ENCODE data around the gene ZNF566.

The ZNF566 gene

GRCh38 chr19:36420961-36421748 is 68.2 kb downstream of the ZNF566 start:
- H3K79me2 ChIP-seq (ENCODE audit: insufficient read depth, low read depth), result no peaks in the 10 kb centered on the region
- H3K27ac ChIP-seq, result no peak overlapping the region

GRCh38 chr19:36418287-36419001 is 70.9 kb downstream of the ZNF566 start, which contains the start of gene ZFP82:
TSS of gene ZFP82 (minus strand) at chr19:36418644. CDS start at chr19:36409789, 8,855 bp downstream.
- H3K27me3 ChIP-seq (ENCODE audit: insufficient read depth, low read depth), result no peaks in the 10 kb centered on the region
- no peak within 1 kb of the TSS for H3K27ac ChIP-seq
- H4K20me1 ChIP-seq (ENCODE audit: insufficient read depth), result no peaks in the 10 kb centered on the region
- TF ChIP-seq, protein P1, sequence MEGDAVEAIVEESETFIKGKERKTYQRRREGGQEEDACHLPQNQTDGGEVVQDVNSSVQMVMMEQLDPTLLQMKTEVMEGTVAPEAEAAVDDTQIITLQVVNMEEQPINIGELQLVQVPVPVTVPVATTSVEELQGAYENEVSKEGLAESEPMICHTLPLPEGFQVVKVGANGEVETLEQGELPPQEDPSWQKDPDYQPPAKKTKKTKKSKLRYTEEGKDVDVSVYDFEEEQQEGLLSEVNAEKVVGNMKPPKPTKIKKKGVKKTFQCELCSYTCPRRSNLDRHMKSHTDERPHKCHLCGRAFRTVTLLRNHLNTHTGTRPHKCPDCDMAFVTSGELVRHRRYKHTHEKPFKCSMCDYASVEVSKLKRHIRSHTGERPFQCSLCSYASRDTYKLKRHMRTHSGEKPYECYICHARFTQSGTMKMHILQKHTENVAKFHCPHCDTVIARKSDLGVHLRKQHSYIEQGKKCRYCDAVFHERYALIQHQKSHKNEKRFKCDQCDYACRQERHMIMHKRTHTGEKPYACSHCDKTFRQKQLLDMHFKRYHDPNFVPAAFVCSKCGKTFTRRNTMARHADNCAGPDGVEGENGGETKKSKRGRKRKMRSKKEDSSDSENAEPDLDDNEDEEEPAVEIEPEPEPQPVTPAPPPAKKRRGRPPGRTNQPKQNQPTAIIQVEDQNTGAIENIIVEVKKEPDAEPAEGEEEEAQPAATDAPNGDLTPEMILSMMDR (conservative IDR thresholded peaks at IDR 0.05; ENCODE audit: low read depth, low read length), result no peak
- no peaks in the 10 kb centered on the region for H3K36me3 ChIP-seq (ENCODE audit: insufficient read depth)
- no peak within 1 kb of the TSS for H3K4me3 ChIP-seq (IDR thresholded peaks at IDR 0.05; ENCODE audit: insufficient read depth, low read depth, low read length)
- no peaks in the 10 kb centered on the region for H3K4me1 ChIP-seq (ENCODE audit: low read depth, poor library complexity, severe bottlenecking)
- no peak within 1 kb of the TSS for H2AFZ ChIP-seq (ENCODE audit: low read depth)
- H3K79me2 ChIP-seq (ENCODE audit: insufficient read depth, low read depth), result no peaks in the 10 kb centered on the region
- H3K9ac ChIP-seq, result no peak within 1 kb of the TSS
- H3K4me2 ChIP-seq, result no peak within 1 kb of the TSS

More at GRCh38 chr19:36420961-36421748, 68.2 kb downstream of the ZNF566 start:
- Histone ChIP-seq H4K20me1 (ENCODE audit: insufficient read depth) (no peaks in the 10 kb centered on the region), H3K9ac (no peak overlapping the region), H3K27me3 (ENCODE audit: insufficient read depth, low read depth) (no peaks in the 10 kb centered on the region), H3K4me1 (ENCODE audit: low read depth, poor library complexity, severe bottlenecking) (no peaks in the 10 kb centered on the region), H2AFZ (ENCODE audit: low read depth) (no peak overlapping the region), H3K4me2 (no peak overlapping the region), H3K36me3 (ENCODE audit: insufficient read depth) (no peaks in the 10 kb centered on the region), H3K4me3 (IDR thresholded peaks at IDR 0.05; ENCODE audit: insufficient read depth, low read depth, low read length) (no peak overlapping the region)
- TF ChIP-seq, protein P1 (conservative IDR thresholded peaks at IDR 0.05; ENCODE audit: low read depth, low read length), result no peak

DNA sequence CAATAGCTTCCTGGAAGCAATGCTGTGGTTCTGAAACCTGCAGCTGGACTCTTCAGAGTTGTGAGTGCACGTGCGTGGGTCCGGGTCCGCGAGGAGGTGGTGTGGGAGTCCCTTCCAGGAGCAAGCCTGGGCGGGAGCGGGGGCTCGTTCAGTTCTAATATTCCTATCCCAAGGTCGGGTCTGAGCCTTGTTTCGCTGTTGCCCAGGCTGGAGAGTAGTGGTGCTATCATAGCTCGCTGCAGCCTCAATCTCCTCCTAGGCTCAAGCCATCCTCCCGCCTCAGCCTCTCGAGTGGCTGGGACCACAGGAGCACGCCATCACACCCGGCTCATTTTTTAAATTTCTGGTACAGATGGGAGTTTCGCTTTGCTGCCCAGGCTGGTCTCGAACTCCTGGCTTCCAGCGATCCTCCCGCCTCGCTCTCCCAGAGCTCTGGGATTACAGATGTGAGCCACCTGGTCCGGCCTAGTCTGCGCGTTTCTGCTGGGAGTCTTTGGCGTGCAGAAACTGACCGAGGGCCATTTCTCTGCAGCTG is 71.5 kb downstream of the ZNF566 start:
- Histone ChIP-seq H3K4me3 (IDR thresholded peaks at IDR 0.05; ENCODE audit: insufficient read depth, low read depth, low read length) (no peak overlapping the region), H3K4me1 (ENCODE audit: low read depth, poor library complexity, severe bottlenecking) (no peaks in the 10 kb centered on the region), H3K27me3 (ENCODE audit: insufficient read depth, low read depth) (no peaks in the 10 kb centered on the region), H3K27ac (no peak overlapping the region), H3K79me2 (ENCODE audit: insufficient read depth, low read depth) (no peaks in the 10 kb centered on the region), H2AFZ (ENCODE audit: low read depth) (no peak overlapping the region), H3K4me2 (no peak overlapping the region), H3K36me3 (ENCODE audit: insufficient read depth) (no peaks in the 10 kb centered on the region), H3K9ac (no peak overlapping the region), H4K20me1 (ENCODE audit: insufficient read depth) (no peaks in the 10 kb centered on the region)
- TF ChIP-seq, protein P1 (conservative IDR thresholded peaks at IDR 0.05; ENCODE audit: low read depth, low read length), result no peak

GRCh38 chr19:36409841-36410240 is 79.5 kb downstream of the ZNF566 start:
- no peaks in the 10 kb centered on the region for H4K20me1 ChIP-seq (ENCODE audit: insufficient read depth)
- no peaks in the 10 kb centered on the region for H3K36me3 ChIP-seq (ENCODE audit: insufficient read depth)
- H3K79me2 ChIP-seq (ENCODE audit: insufficient read depth, low read depth), result no peaks in the 10 kb centered on the region
- no peaks in the 10 kb centered on the region for H3K27me3 ChIP-seq (ENCODE audit: insufficient read depth, low read depth)
- no peak overlapping the region for H2AFZ ChIP-seq (ENCODE audit: low read depth)
- no peak overlapping the region for H3K27ac ChIP-seq
- H3K4me2 ChIP-seq, result no peak overlapping the region
- TF ChIP-seq, protein P1 (conservative IDR thresholded peaks at IDR 0.05; ENCODE audit: low read depth, low read length), result no peak
- no peaks in the 10 kb centered on the region for H3K4me1 ChIP-seq (ENCODE audit: low read depth, poor library complexity, severe bottlenecking)
- no peak overlapping the region for H3K4me3 ChIP-seq (IDR thresholded peaks at IDR 0.05; ENCODE audit: insufficient read depth, low read depth, low read length)
- no peak overlapping the region for H3K9ac ChIP-seq

All from KMS-11 (cell line).